ENCODE measurements around the gene ZNF845.
"Not testable (repeated sequence)": the region's sequence is repeated elsewhere in the genome, so short reads cannot be mapped to it uniquely, and the experiment has no call there.

ZNF845 gene

GRCh38 chr19:53381376-53381775, 47.8 kb downstream of the ZNF845 start:
- DNase-seq (ENCODE audit: low spot score): no peak

DNA sequence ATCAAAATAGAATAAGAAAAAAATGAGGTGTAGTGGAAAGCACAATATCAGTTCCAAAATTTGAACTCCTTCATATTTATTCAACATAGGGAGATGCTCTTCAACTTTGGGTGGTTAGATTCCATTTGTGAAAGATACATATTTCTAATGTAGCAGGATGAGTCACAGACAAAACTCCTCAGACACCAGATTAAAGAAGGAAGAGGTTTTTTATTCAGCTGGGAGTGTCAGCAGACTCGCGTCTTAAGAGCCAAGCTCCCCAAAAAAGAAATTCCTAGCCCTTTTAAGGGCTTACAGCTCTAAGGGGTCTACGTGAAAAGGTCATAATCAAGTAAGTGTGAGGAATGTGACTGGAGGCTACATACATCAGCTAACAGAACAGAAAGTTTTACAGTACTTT, 54.6 kb downstream of the ZNF845 start:
- DNase-seq (ENCODE audit: low spot score): no peak

GRCh38 chr19:53388904-53389303, 55.4 kb downstream of the ZNF845 start:
- DNase-seq (ENCODE audit: low spot score): no peak

DNA sequence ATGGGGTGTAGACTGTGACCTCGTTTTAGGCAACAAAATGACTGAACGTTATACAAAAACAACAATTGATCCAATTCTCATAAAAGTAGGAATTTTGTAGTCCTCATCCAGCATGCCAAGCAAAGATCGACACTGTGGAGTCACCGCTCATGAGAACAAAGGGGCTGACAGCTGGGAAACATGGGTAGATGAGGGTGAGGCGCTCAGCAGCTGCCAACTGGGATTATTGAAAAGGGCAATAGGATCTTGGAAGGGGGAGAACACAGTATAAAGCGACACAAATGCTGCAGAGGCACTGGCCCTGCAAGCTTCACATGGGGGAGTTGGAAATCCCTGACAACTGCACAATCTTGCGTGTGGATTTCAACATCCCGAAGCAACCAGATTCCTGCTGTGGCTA, 56.0 kb downstream of the ZNF845 start:
- DNase-seq (ENCODE audit: low spot score): no peak

DNA sequence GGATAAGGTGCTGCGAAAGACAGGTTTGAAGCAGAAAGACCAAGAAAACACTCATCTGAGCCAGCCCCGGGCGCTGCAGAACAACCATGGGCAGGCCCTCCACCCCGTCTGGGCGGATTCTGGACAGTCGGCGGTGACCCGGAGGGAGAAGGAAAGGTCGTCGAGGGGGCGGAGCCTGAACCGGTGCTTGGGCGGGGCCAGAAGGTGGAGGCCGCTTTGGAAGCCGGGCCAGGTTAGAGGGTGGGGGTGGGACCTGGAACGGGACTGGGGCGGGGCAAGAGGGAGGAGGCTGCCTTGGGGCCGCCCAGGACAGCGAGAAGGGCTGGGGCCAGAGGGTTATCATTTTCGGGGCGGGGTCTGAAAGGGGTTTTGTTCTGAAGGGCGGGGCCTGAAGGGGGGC, 56.4 kb downstream of the ZNF845 start:
- DNase-seq (ENCODE audit: low spot score): no peak

- DNase-seq (ENCODE audit: low spot score): no peak
These were observed 61.0 kb downstream of the ZNF845 start for GRCh38 chr19:53394522-53394973.

- peak; percentile 96 for DNase-seq (ENCODE audit: low spot score)
These were observed 61.7 kb downstream of the ZNF845 start, which contains the start of gene ZNF765 for GRCh38 chr19:53394974-53395839. ZNF765 (plus strand) TSS chr19:53395149; CDS start chr19:53398016, 2,867 bp downstream.

GRCh38 chr19:53395840-53396524, 62.4 kb downstream of the ZNF845 start:
- DNase-seq (ENCODE audit: low spot score): not testable (repeated sequence)

DNA sequence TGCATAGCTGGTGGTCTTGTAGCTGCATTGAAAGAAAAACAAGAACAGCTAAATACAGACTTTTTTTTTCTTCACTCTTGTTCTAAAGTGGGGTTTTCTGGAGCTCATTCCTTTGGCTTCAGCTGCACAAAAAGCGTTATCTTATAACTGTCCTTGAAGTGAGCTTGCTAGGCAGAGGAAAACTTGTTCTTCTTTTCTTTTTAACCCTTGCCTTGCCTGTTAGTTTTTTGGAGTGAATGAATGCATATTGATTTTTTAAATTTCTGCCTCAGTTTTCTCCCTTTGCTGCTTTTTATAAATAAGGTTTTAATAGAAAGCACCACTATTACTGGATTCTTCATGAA, 62.9 kb downstream of the ZNF845 start:
- no peak for DNase-seq (ENCODE audit: low spot score)

DNA sequence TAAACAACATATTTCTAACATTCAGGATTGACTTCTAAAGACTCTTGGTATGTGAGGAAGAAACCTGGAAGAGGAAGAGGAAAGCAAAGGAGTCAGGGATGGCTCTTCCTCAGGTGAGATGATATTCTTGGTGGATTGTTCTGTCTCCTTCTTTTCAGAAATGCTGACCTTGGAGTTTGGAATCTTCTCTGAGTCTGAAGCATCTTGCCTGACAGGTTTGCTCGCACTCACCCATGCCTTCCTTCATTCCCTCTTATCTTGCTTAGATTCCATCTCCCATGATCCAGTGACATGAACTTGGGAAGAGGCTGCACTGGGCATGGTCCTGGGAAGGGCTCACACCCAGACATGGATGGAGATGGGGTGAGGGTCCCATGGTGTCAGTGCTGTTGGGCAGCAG, 64.4 kb downstream of the ZNF845 start:
- DNase-seq (ENCODE audit: low spot score): not testable (repeated sequence)

Data from CD4-positive, alpha-beta T cell treated with Interleukin-15 for 4 hours (primary cell).